ENCODE measurements around the gene C14orf93. TPM values are rescaled to one million over a fixed set of nuclear protein-coding genes. Genes with fewer than 3 reads are reported as not detected.

C14orf93 gene
- total RNA-seq, 6 experiments from 2014 or later: 1.7 to 4.0 (median 3.2) TPM

DNA sequence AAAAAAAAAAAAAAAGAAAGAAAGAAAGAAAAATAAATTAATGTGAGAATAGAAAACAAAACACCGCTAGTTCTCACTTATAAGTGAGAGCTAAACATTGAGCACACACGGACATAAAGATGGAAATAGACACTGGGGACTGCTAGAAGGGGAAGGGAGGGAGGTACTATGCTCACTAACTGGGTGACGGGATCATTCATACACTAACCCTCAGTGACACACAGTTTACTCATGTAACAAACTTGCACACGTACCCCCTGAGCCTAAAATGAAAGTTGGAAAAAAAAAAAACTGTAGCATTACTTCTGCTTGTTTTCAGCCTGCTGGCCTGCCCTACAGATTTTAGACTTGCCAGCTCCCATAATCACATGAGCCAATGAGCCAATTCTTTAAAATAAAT, 70.3 kb downstream of the C14orf93 start:
- ATAC-seq: no peak

More for the DNA sequence above, 70.3 kb downstream of the C14orf93 start:
- no peaks in the 10 kb centered on the region for H3K4me1 ChIP-seq
- H3K9me3 ChIP-seq: no peaks in the 10 kb centered on the region
- H3K4me3 ChIP-seq: no peak overlapping the region
- no peak for DNase-seq
- intact Hi-C loops (cut with DNase I): no loop called here
- no peaks in the 10 kb centered on the region for H3K27me3 ChIP-seq
- no peak overlapping the region for H3K27ac ChIP-seq
- no peak for TF ChIP-seq POLR2A (IDR thresholded peaks at IDR 0.05)
- TF ChIP-seq, protein P1, sequence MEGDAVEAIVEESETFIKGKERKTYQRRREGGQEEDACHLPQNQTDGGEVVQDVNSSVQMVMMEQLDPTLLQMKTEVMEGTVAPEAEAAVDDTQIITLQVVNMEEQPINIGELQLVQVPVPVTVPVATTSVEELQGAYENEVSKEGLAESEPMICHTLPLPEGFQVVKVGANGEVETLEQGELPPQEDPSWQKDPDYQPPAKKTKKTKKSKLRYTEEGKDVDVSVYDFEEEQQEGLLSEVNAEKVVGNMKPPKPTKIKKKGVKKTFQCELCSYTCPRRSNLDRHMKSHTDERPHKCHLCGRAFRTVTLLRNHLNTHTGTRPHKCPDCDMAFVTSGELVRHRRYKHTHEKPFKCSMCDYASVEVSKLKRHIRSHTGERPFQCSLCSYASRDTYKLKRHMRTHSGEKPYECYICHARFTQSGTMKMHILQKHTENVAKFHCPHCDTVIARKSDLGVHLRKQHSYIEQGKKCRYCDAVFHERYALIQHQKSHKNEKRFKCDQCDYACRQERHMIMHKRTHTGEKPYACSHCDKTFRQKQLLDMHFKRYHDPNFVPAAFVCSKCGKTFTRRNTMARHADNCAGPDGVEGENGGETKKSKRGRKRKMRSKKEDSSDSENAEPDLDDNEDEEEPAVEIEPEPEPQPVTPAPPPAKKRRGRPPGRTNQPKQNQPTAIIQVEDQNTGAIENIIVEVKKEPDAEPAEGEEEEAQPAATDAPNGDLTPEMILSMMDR (IDR thresholded peaks at IDR 0.05): no peak
- WGBS (ENCODE audit: insufficient coverage, low coverage, low lambda C conversion rate, missing lambda C conversion rate): 94% methylated on average over 3 of the region's 4 CpGs
- H3K36me3 ChIP-seq: no peaks in the 10 kb centered on the region

Other genes starting within 250 kb of the C14orf93 start
- 10 to 100 TPM; 64.3 to 80.1 (median 72.3) TPM for gene OXA1L, start 243.5 kb downstream of the C14orf93 start, total RNA-seq
- gene SLC7A7, start 194.7 kb downstream of the C14orf93 start, total RNA-seq: 10 to 100 TPM in 2 of 6 experiments, 1 to 10 TPM in 4; 6.2 to 11.4 (median 7.3) TPM
- 10 to 100 TPM; 42.0 to 96.6 (median 47.6) TPM for gene MRPL52, start 180.3 kb downstream of the C14orf93 start, total RNA-seq
- 10 to 100 TPM in 4 of 6 experiments, 1 to 10 TPM in 2; 8.7 to 26.0 (median 12.8) TPM for gene MMP14, start 173.6 kb downstream of the C14orf93 start, total RNA-seq
- 10 to 100 TPM; 31.0 to 54.5 (median 44.6) TPM for gene LRP10, start 138.4 kb downstream of the C14orf93 start, total RNA-seq
- gene REM2, start 126.9 kb downstream of the C14orf93 start, total RNA-seq: under 1 TPM in 2 of 6 experiments, not detected in 4; 0.10 to 0.12 TPM
- 10 to 100 TPM; 22.2 to 38.0 (median 34.0) TPM for gene RBM23, start 91.0 kb downstream of the C14orf93 start, total RNA-seq
- gene PRMT5, start 80.8 kb downstream of the C14orf93 start, total RNA-seq: 10 to 100 TPM; 22.5 to 32.1 (median 25.7) TPM
- 10 to 100 TPM in 4 of 6 experiments, 1 to 10 TPM in 2; 6.8 to 17.9 (median 12.4) TPM for gene HAUS4, start 53.1 kb downstream of the C14orf93 start, total RNA-seq
- 10 to 100 TPM in 5 of 6 experiments, 1 to 10 TPM in 1; 7.8 to 64.6 (median 54.2) TPM for gene AJUBA, start 27.6 kb downstream of the C14orf93 start, total RNA-seq
- 10 to 100 TPM; 51.2 to 93.5 (median 59.1) TPM for gene PSMB5, start 24.8 kb upstream of the C14orf93 start, total RNA-seq
- not detected for gene PSMB11, start 32.1 kb upstream of the C14orf93 start, total RNA-seq
- under 1 TPM; 0.26 to 0.74 (median 0.54) TPM for gene CDH24, start 47.4 kb upstream of the C14orf93 start, total RNA-seq
- gene ACIN1, start 85.0 kb upstream of the C14orf93 start, total RNA-seq: 10 to 100 TPM; 40.5 to 66.1 (median 52.9) TPM
- gene C14orf119, start 85.4 kb upstream of the C14orf93 start, total RNA-seq: 10 to 100 TPM; 10.7 to 22.6 (median 14.1) TPM
- gene CIROP, start 94.8 kb upstream of the C14orf93 start, total RNA-seq: not detected
- gene CEBPE, start 109.1 kb upstream of the C14orf93 start, total RNA-seq: under 1 TPM in 2 of 6 experiments, not detected in 4; 0.13 to 0.18 TPM
- gene SLC7A8, start 173.5 kb upstream of the C14orf93 start, total RNA-seq: 10 to 100 TPM in 1 of 6 experiments, 1 to 10 TPM in 5; 3.2 to 10.1 (median 4.4) TPM
- gene RNF212B, start 227.8 kb upstream of the C14orf93 start, total RNA-seq: under 1 TPM in 1 of 6 experiments, not detected in 5; 0.49 TPM

Measured in right lobe of liver (tissue), 6 donors.